ENCODE data around the gene KRTAP1-5. TPM values are rescaled to one million over a fixed set of nuclear protein-coding genes. Genes with fewer than 3 reads are reported as not detected.
"Not testable (repeated sequence)": the region's sequence is repeated elsewhere in the genome, so short reads cannot be mapped to it uniquely, and the experiment has no call there.

KRTAP1-5 gene
- total and polyA plus RNA-seq, 2 donors (not counting 1 experiment from before 2014, with no cell fraction given), result not detected

DNA sequence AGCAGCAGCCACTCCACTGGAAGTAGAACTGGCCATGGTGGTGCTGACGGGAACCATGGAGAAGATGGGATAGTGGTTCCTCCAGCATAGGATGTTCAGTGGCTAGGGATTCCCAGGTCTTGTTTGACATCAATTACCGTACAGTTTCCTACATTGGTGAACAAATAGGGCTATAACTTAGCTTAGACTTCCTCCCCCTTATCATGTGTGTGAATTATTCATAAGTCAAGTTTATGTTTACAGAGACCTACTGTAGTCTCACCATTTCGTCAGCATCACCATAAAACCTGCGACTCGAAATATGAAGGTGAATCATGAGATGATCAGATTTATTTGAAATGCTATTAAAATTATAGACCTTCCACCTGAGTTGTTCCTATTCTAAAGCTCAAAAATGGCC is 31.7 kb upstream of the KRTAP1-5 start:
- H3K9me3 Mint-ChIP-seq (ENCODE audit: insufficient read depth), result no peaks in the 10 kb centered on the region
- H3K4me3 ChIP-seq (ENCODE audit: control extremely low read depth in 1 of 5, extremely low read depth in 1 of 5, insufficient read depth in 1 of 5, low read depth in 2 of 5, low read length in 4 of 5), result no peak overlapping the region
- H3K4me3 Mint-ChIP-seq, result no peak overlapping the region
- H3K27me3 Mint-ChIP-seq, result peaks cover 57% of the 10 kb centered on the region
- TF ChIP-seq, protein P1, sequence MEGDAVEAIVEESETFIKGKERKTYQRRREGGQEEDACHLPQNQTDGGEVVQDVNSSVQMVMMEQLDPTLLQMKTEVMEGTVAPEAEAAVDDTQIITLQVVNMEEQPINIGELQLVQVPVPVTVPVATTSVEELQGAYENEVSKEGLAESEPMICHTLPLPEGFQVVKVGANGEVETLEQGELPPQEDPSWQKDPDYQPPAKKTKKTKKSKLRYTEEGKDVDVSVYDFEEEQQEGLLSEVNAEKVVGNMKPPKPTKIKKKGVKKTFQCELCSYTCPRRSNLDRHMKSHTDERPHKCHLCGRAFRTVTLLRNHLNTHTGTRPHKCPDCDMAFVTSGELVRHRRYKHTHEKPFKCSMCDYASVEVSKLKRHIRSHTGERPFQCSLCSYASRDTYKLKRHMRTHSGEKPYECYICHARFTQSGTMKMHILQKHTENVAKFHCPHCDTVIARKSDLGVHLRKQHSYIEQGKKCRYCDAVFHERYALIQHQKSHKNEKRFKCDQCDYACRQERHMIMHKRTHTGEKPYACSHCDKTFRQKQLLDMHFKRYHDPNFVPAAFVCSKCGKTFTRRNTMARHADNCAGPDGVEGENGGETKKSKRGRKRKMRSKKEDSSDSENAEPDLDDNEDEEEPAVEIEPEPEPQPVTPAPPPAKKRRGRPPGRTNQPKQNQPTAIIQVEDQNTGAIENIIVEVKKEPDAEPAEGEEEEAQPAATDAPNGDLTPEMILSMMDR (IDR thresholded peaks at IDR 0.05), result no peak
- no peak for TF ChIP-seq EZH2 (IDR thresholded peaks at IDR 0.05; ENCODE audit: borderline replicate concordance, insufficient read depth, low read depth, low read length, poor library complexity, severe bottlenecking)
- H3K27me3 ChIP-seq (replicated peaks in 1 of 4; ENCODE audit: control extremely low read depth in 1 of 4, control insufficient read depth in 3 of 4, insufficient read depth in 4 of 4, low read length in 3 of 4), result peaks cover 0 to 6% (median 1%) of the 10 kb centered on the region in 4 experiments
- H3K79me2 ChIP-seq (ENCODE audit: control insufficient read depth, insufficient read depth, low read length), result no peaks in the 10 kb centered on the region
- WGBS (ENCODE audit: insufficient coverage), result no CpG with 5 or more reads among the region's 5 CpGs
- DNase-seq (no peak), ATAC-seq (ENCODE audit: low read depth) (no peak)
- H3K4me1 Mint-ChIP-seq, result no peaks in the 10 kb centered on the region
- POLR2A ChIA-PET, result no interaction called here
- H3K27ac ChIP-seq (ENCODE audit: low read length in 2 of 2), result no peak overlapping the region
- intact Hi-C loops (cut with micrococcal nuclease), result no loop called here
- H3K9me3 ChIP-seq (ENCODE audit: control extremely low read depth in 1 of 3, control insufficient read depth in 2 of 3, insufficient read depth in 1 of 3, low read length in 2 of 3), result peaks cover 0 to 2% (median 1%) of the 10 kb centered on the region in 3 donors
- H4K20me1 ChIP-seq (ENCODE audit: control insufficient read depth, insufficient read depth, low read length, poor library complexity, severe bottlenecking), result no peaks in the 10 kb centered on the region
- H2AFZ ChIP-seq (ENCODE audit: insufficient read depth, low read depth, low read length, poor library complexity, severe bottlenecking), result no peak overlapping the region
- H3K4me1 ChIP-seq (ENCODE audit: control insufficient read depth in 2 of 2, insufficient read depth in 2 of 2, low read length in 2 of 2), result no peaks in the 10 kb centered on the region
- no peak overlapping the region for H3K4me2 ChIP-seq (replicated peaks; ENCODE audit: low read depth, low read length, poor library complexity, severe bottlenecking)
- H3K9ac ChIP-seq (ENCODE audit: low read length), result no peak overlapping the region
- CTCF ChIA-PET, result no interaction called here
- H3K27ac Mint-ChIP-seq, result no peak overlapping the region
- no peaks in the 10 kb centered on the region for H3K36me3 ChIP-seq (replicated peaks in 1 of 2; ENCODE audit: control extremely low read depth in 1 of 2, control insufficient read depth in 1 of 2, extremely low read depth in 1 of 2, insufficient read depth in 2 of 2, low read length in 1 of 2)

DNA sequence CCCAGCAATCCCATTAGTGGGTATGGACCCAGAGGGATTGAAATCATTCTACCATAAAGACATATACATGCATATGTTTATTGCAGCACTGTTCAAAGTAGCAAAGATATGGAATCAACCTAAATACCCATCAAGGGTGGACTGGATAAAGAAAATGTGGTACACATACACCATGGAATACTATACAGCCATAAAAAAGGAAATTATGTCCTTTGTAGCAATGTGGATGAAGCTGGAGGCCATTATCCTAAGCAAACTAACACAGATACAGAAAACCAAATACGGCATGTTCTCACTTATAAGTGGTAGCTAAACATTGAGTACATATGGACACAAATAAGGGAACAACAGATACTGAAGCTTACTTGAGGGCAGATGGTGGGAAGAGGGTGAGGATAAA is 30.5 kb upstream of the KRTAP1-5 start:
- no peak overlapping the region for H3K27ac Mint-ChIP-seq
- H3K36me3 ChIP-seq (replicated peaks in 1 of 2; ENCODE audit: control extremely low read depth in 1 of 2, control insufficient read depth in 1 of 2, extremely low read depth in 1 of 2, insufficient read depth in 2 of 2, low read length in 1 of 2), result no peaks in the 10 kb centered on the region
- H3K27me3 Mint-ChIP-seq, result peaks cover 64% of the 10 kb centered on the region
- POLR2A ChIA-PET, result no interaction called here
- no CpG with 5 or more reads among the region's 1 CpG for WGBS (ENCODE audit: insufficient coverage)
- no peak overlapping the region for H3K4me3 Mint-ChIP-seq
- intact Hi-C loops (cut with micrococcal nuclease), result no loop called here
- peaks cover 0 to 6% (median 0%) of the 10 kb centered on the region in 4 experiments for H3K27me3 ChIP-seq (replicated peaks in 1 of 4; ENCODE audit: control extremely low read depth in 1 of 4, control insufficient read depth in 3 of 4, insufficient read depth in 4 of 4, low read length in 3 of 4)
- no peak overlapping the region for H3K9ac ChIP-seq (ENCODE audit: low read length)
- ATAC-seq (ENCODE audit: low read depth) (no peak), DNase-seq (no peak)
- TF ChIP-seq, protein P1 (IDR thresholded peaks at IDR 0.05), result no peak
- TF ChIP-seq EZH2 (IDR thresholded peaks at IDR 0.05; ENCODE audit: borderline replicate concordance, insufficient read depth, low read depth, low read length, poor library complexity, severe bottlenecking), result no peak
- no peak overlapping the region for H3K27ac ChIP-seq (ENCODE audit: low read length in 2 of 2)
- H3K4me3 ChIP-seq (ENCODE audit: control extremely low read depth in 1 of 5, extremely low read depth in 1 of 5, insufficient read depth in 1 of 5, low read depth in 2 of 5, low read length in 4 of 5), result no peak overlapping the region
- no peak overlapping the region for H2AFZ ChIP-seq (ENCODE audit: insufficient read depth, low read depth, low read length, poor library complexity, severe bottlenecking)
- H3K9me3 Mint-ChIP-seq (ENCODE audit: insufficient read depth), result no peaks in the 10 kb centered on the region
- H3K4me1 Mint-ChIP-seq, result no peaks in the 10 kb centered on the region
- CTCF ChIA-PET, result no interaction called here
- peaks cover 0 to 2% (median 1%) of the 10 kb centered on the region in 3 donors for H3K9me3 ChIP-seq (ENCODE audit: control extremely low read depth in 1 of 3, control insufficient read depth in 2 of 3, insufficient read depth in 1 of 3, low read length in 2 of 3)
- H3K79me2 ChIP-seq (ENCODE audit: control insufficient read depth, insufficient read depth, low read length), result no peaks in the 10 kb centered on the region
- H4K20me1 ChIP-seq (ENCODE audit: control insufficient read depth, insufficient read depth, low read length, poor library complexity, severe bottlenecking), result no peaks in the 10 kb centered on the region
- H3K4me1 ChIP-seq (ENCODE audit: control insufficient read depth in 2 of 2, insufficient read depth in 2 of 2, low read length in 2 of 2), result no peaks in the 10 kb centered on the region
- no peak overlapping the region for H3K4me2 ChIP-seq (replicated peaks; ENCODE audit: low read depth, low read length, poor library complexity, severe bottlenecking)

DNA sequence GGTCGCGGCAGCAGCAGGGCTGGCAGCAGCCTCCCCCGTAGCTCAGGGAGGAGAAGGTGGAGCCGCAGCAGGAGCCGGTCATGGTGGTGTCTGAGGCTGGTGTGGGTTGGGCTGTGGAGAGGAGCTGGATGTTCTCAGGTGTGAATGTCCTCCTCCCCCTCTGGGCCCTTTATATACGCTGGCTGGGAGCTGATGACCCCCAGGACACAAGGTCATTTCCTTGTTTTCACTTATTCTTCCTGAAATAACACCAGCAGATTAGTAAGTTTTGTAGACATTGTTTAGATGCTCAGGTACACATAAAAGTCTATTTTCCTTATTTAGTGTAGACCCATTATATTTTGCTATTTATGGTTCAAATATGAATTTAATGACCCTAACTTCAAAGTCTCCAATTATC is 28.1 kb upstream of the KRTAP1-5 start, which contains the start of gene KRTAP2-2:
TSS of gene KRTAP2-2 (minus strand) at position 101 of the 400 bp plus-strand sequence. CDS start at position 82, 19 bp downstream.
- ATAC-seq (ENCODE audit: low read depth); intact Hi-C loops (cut with micrococcal nuclease); H3K27me3 ChIP-seq (replicated peaks in 1 of 4; ENCODE audit: control extremely low read depth in 1 of 4, control insufficient read depth in 3 of 4, insufficient read depth in 4 of 4, low read length in 3 of 4); H3K9me3 Mint-ChIP-seq (ENCODE audit: insufficient read depth); H3K4me2 ChIP-seq (replicated peaks; ENCODE audit: low read depth, low read length, poor library complexity, severe bottlenecking); H2AFZ ChIP-seq (ENCODE audit: insufficient read depth, low read depth, low read length, poor library complexity, severe bottlenecking); H3K9me3 ChIP-seq (ENCODE audit: control extremely low read depth in 1 of 3, control insufficient read depth in 2 of 3, insufficient read depth in 1 of 3, low read length in 2 of 3); H3K36me3 ChIP-seq (replicated peaks in 1 of 2; ENCODE audit: control extremely low read depth in 1 of 2, control insufficient read depth in 1 of 2, extremely low read depth in 1 of 2, insufficient read depth in 2 of 2, low read length in 1 of 2); H4K20me1 ChIP-seq (ENCODE audit: control insufficient read depth, insufficient read depth, low read length, poor library complexity, severe bottlenecking); H3K4me3 ChIP-seq (ENCODE audit: control extremely low read depth in 1 of 5, extremely low read depth in 1 of 5, insufficient read depth in 1 of 5, low read depth in 2 of 5, low read length in 4 of 5); DNase-seq; POLR2A ChIA-PET; H3K27ac ChIP-seq (ENCODE audit: low read length in 2 of 2); H3K9ac ChIP-seq (ENCODE audit: low read length); H3K4me3 Mint-ChIP-seq; H3K4me1 ChIP-seq (ENCODE audit: control insufficient read depth in 2 of 2, insufficient read depth in 2 of 2, low read length in 2 of 2); H3K27ac Mint-ChIP-seq; CTCF ChIA-PET; H3K4me1 Mint-ChIP-seq; H3K79me2 ChIP-seq (ENCODE audit: control insufficient read depth, insufficient read depth, low read length): not testable (repeated sequence)
- H3K27me3 Mint-ChIP-seq, result peaks cover 53% of the 10 kb centered on the region
- no CpG with 5 or more reads among the region's 6 CpGs for WGBS (ENCODE audit: insufficient coverage)

All from B cell (primary cell).